SK-N-SH (cell line): ENCODE data around the gene SPINK8.

ENCODE experiments used
- CHD2 ChIP-seq: fragments of 150-350 bp; IDR thresholded peaks from 2 replicates; pipeline ENCODE4 v1.6.1; 2018; ENCODE audit warnings: low read length; ENCODE audit not compliant: partially characterized antibody
- CTCF ChIP-seq: fragments of 200-600 bp; sonication (generic); IDR thresholded peaks from 2 replicates; pipeline ENCODE4 v1.6.1; 2017; ENCODE audit warnings: antibody characterized with exemption, mild to moderate bottlenecking, moderate library complexity
- EP300 ChIP-seq, 2 experiments: IDR thresholded peaks; 2 replicates each; pipeline versions ENCODE4 v1.4.0 to v1.6.1; 2012; ENCODE audit warnings: borderline replicate concordance in 1 of 2, low read depth in 1 of 2, low read length in 1 of 2
- EZH2phosphoT487 ChIP-seq: fragments of 200-600 bp; sonication (generic); IDR thresholded peaks from 2 replicates; pipeline ENCODE4 v1.6.1; 2017; ENCODE audit warnings: low read depth, mixed run types, mild to moderate bottlenecking, antibody characterized with exemption, moderate library complexity, borderline replicate concordance
- GATA2 ChIP-seq: sonication (generic); formaldehyde crosslinking; IDR thresholded peaks from 2 replicates; pipeline ENCODE4 v1.5.0; 2020; ENCODE audit warnings: mild to moderate bottlenecking, missing genetic modification reagents
- MXI1 ChIP-seq: IDR thresholded peaks from 2 replicates; pipeline ENCODE4 v1.6.1; 2012; ENCODE audit warnings: mild to moderate bottlenecking, low read depth, low read length, improper control_type of control experiment
- POLR2AphosphoS5 ChIP-seq: IDR thresholded peaks from 2 replicates; pipeline ENCODE4 v1.6.1; 2012; ENCODE audit warnings: low read depth, low read length
- RCOR1 ChIP-seq: fragments of 150-350 bp; IDR thresholded peaks from 2 replicates; pipeline ENCODE4 v1.6.1; 2017; ENCODE audit warnings: antibody characterized with exemption, low read length
- REST ChIP-seq: IDR thresholded peaks from 2 replicates; pipeline ENCODE4 v1.6.1; 2012; ENCODE audit warnings: mild to moderate bottlenecking, low read depth, low read length, moderate library complexity
- SIN3A ChIP-seq: IDR thresholded peaks from 2 replicates; pipeline ENCODE4 v1.6.1; 2012; ENCODE audit warnings: low read depth, mild to moderate bottlenecking, low read length, moderate library complexity, borderline replicate concordance
- SMC3 ChIP-seq: IDR thresholded peaks from 2 replicates; pipeline ENCODE4 v1.6.1; 2012; ENCODE audit warnings: low read depth, low read length, improper control_type of control experiment
- TEAD4 ChIP-seq: IDR thresholded peaks from 2 replicates; pipeline ENCODE4 v1.4.0; 2012; ENCODE audit warnings: mild to moderate bottlenecking, borderline replicate concordance; ENCODE audit not compliant: insufficient read depth
- USF2 ChIP-seq: fragments of 150-350 bp; IDR thresholded peaks from 2 replicates; pipeline ENCODE4 v1.6.1; 2017; ENCODE audit warnings: antibody characterized with exemption, low read length, low read depth, borderline replicate concordance
- TF ChIP-seq, protein P1 (sequence below): IDR thresholded peaks from 2 replicates; pipeline ENCODE4 v1.4.0; 2012; ENCODE audit warnings: low read depth, borderline replicate concordance

- no peak for TF ChIP-seq USF2
- TF ChIP-seq CTCF, result no peak
- TF ChIP-seq POLR2AphosphoS5, result no peak
- no peak for TF ChIP-seq RCOR1
- TF ChIP-seq CHD2, result no peak
- TF ChIP-seq, protein P1, sequence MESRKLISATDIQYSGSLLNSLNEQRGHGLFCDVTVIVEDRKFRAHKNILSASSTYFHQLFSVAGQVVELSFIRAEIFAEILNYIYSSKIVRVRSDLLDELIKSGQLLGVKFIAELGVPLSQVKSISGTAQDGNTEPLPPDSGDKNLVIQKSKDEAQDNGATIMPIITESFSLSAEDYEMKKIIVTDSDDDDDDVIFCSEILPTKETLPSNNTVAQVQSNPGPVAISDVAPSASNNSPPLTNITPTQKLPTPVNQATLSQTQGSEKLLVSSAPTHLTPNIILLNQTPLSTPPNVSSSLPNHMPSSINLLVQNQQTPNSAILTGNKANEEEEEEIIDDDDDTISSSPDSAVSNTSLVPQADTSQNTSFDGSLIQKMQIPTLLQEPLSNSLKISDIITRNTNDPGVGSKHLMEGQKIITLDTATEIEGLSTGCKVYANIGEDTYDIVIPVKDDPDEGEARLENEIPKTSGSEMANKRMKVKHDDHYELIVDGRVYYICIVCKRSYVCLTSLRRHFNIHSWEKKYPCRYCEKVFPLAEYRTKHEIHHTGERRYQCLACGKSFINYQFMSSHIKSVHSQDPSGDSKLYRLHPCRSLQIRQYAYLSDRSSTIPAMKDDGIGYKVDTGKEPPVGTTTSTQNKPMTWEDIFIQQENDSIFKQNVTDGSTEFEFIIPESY, result no peak
- no peak for TF ChIP-seq GATA2 (CRISPR knock-in tag)
- TF ChIP-seq EP300 (IDR thresholded peaks at IDR 0.05; ENCODE audit: borderline replicate concordance in 1 of 2, low read depth in 1 of 2, low read length in 1 of 2), result no peak
- no peak for TF ChIP-seq MXI1
- no peak for TF ChIP-seq TEAD4
- no peak for TF ChIP-seq EZH2phosphoT487
- no peak for TF ChIP-seq SMC3
- no peak for TF ChIP-seq REST
- TF ChIP-seq SIN3A, result no peak
Measured at GRCh38 chr3:48372377-48372770, 38.9 kb upstream of the SPINK8 start.
